Thoracic aorta (tissue), 2 donors: ENCODE results near the gene A4GNT. TPM values are rescaled to one million over a fixed set of nuclear protein-coding genes. Genes with fewer than 3 reads are reported as not detected.

ENCODE experiments used
- ATAC-seq: fragments of 150-250 bp; one replicate; pipeline ENCODE4 v1.8.0; 2017; ENCODE audit warnings: low read depth; ENCODE audit not compliant: insufficient number of reproducible peaks, low FRiP score
- DNase-seq: peaks from one replicate; pipeline ENCODE4 v3.0.0-alpha.2; 2020; ENCODE audit warnings: low spot score
- H3K27ac ChIP-seq, 2 donors: fragments of 200-600 bp; sonication (generic); 1 replicate in 1 of 2; 2 replicates in 1 of 2; pipeline ENCODE4 v1.5.1; 2016; ENCODE audit warnings: mild to moderate bottlenecking in 2 of 2, moderate library complexity in 2 of 2
- H3K27me3 ChIP-seq: fragments of 200-600 bp; sonication (generic); replicated peaks from 2 replicates; pipeline ENCODE4 v1.6.0; 2016; ENCODE audit warnings: mild to moderate bottlenecking; ENCODE audit not compliant: insufficient read depth
- H3K36me3 ChIP-seq: fragments of 200-600 bp; sonication (generic); one replicate; pipeline ENCODE4 v1.5.1; 2016
- H3K4me1 ChIP-seq, 2 donors: fragments of 200-600 bp; sonication (generic); 1 replicate in 1 of 2; 2 replicates in 1 of 2; pipeline versions ENCODE4 v1.5.1 to v1.6.0; 2016; ENCODE audit warnings: low read depth in 2 of 2, mild to moderate bottlenecking in 1 of 2; ENCODE audit not compliant: control insufficient read depth in 1 of 2
- H3K4me3 ChIP-seq: fragments of 200-600 bp; sonication (generic); 2 replicates; pipeline ENCODE4 v1.5.1; 2016; ENCODE audit warnings: mild to moderate bottlenecking
- H3K9me3 ChIP-seq: fragments of 200-600 bp; sonication (generic); 2 replicates; pipeline ENCODE4 v1.5.1; 2016
- CTCF ChIP-seq: fragments of 200-600 bp; sonication (generic); IDR thresholded peaks from one replicate; pipeline ENCODE4 v1.5.1; 2019; ENCODE audit warnings: antibody characterized with exemption
- total RNA-seq, 2 donors: library from RNA; depleted of rRNA; stranded (reverse); fragments of >200 nt; gene quantifications; one replicate each; pipeline versions ENCODE4 v1.1.0 to v1.2.3, GENCODE V29; 2016

A4GNT gene
- total RNA-seq, 2 donors from 2014 or later = not detected

- ATAC-seq (no peak), DNase-seq (no peak)
- H3K36me3 ChIP-seq = no peaks in the 10 kb centered on the region
- no peak overlapping the region for H3K27ac ChIP-seq
- no peaks in the 10 kb centered on the region for H3K27me3 ChIP-seq
- no peaks in the 10 kb centered on the region for H3K9me3 ChIP-seq
- H3K4me3 ChIP-seq = no peak overlapping the region
- TF ChIP-seq CTCF = no peak
- H3K4me1 ChIP-seq = peaks cover 7 to 8% of the 10 kb centered on the region in 2 donors
These were observed 4.4 kb downstream of the A4GNT start for GRCh38 chr3:138127636-138128365.

DNA sequence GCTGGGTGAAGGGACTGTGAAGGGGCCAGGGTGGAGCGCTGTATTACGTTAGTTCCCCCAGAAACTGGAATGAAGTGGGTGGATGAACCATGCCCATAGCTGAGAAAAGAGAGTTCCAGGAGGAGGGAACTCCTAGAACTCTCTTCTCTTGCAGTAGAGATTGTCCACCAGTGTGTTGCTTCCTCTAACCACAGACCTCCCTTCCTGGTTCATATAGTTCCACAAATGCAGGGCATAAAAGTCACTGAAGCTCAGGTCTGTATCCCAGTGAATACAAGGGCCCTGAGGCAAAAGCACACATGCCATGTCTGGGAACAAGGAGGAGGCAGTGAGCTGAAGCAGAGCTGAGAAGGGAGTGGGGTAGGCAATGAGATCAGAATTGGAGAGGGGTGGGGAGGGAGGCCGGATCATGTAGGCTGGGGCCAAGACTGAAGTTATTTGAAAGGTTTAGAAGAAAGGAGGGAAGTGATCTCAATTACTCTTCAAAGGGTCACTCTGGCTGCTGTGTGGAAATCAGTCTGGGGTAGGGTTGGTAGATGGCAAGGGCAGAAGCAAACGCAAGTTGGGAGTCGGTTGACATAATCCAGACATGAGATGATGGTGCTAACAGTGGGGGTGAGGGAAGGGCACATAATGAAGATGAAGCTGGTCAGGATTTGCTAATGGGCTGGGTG, 6.5 kb downstream of the A4GNT start:
- Histone ChIP-seq H3K9me3 (no peaks in the 10 kb centered on the region), H3K36me3 (no peaks in the 10 kb centered on the region), H3K4me1 (peaks cover 7 to 8% of the 10 kb centered on the region in 2 donors), H3K27me3 (no peaks in the 10 kb centered on the region), H3K27ac (no peak overlapping the region), H3K4me3 (no peak overlapping the region)
- DNase-seq = no peak
- TF ChIP-seq CTCF = no peak
- no peak for ATAC-seq

GRCh38 chr3:138124706-138125355, 7.4 kb downstream of the A4GNT start:
- Histone ChIP-seq H3K4me3 (no peak overlapping the region), H3K27ac (no peak overlapping the region), H3K9me3 (no peaks in the 10 kb centered on the region), H3K4me1 (peaks cover 7 to 8% of the 10 kb centered on the region in 2 donors), H3K36me3 (no peaks in the 10 kb centered on the region), H3K27me3 (no peaks in the 10 kb centered on the region)
- ATAC-seq = no peak
- TF ChIP-seq CTCF = no peak
- no peak for DNase-seq

- Histone ChIP-seq H3K36me3 (no peaks in the 10 kb centered on the region), H3K4me3 (no peak overlapping the region), H3K27ac (no peak overlapping the region), H3K27me3 (no peaks in the 10 kb centered on the region), H3K4me1 (peaks cover 7 to 8% of the 10 kb centered on the region in 2 donors), H3K9me3 (no peaks in the 10 kb centered on the region)
- no peak for TF ChIP-seq CTCF
- ATAC-seq = no peak
- no peak for DNase-seq
These were observed 8.0 kb downstream of the A4GNT start for GRCh38 chr3:138124188-138124587.

GRCh38 chr3:138119423-138119766, 12.8 kb downstream of the A4GNT start:
- Histone ChIP-seq H3K9me3 (no peaks in the 10 kb centered on the region), H3K36me3 (no peaks in the 10 kb centered on the region), H3K27me3 (no peaks in the 10 kb centered on the region), H3K4me1 (peaks cover 0 to 14% of the 10 kb centered on the region in 2 donors), H3K27ac (no peak overlapping the region), H3K4me3 (no peak overlapping the region)
- TF ChIP-seq CTCF = no peak
- DNase-seq (no peak), ATAC-seq (no peak)
